GM10847 (cell line): Measurements from ENCODE around the gene IFITM5.

Experiments used
- POLR2A ChIP-seq: IDR thresholded peaks from 2 replicates; pipeline ENCODE4 v1.6.1; 2011; ENCODE audit not compliant: insufficient read length; ENCODE audit errors: extremely low read depth

The IFITM5 gene

GRCh38 chr11:299081-299891, at the start of gene IFITM5:
IFITM5 (minus strand) TSS chr11:299526; CDS start chr11:299490, 36 bp downstream.
- TF ChIP-seq POLR2A, result no peak

GRCh38 chr11:346529-346928, 47.2 kb upstream of the IFITM5 start:
- TF ChIP-seq POLR2A, result no peak

DNA sequence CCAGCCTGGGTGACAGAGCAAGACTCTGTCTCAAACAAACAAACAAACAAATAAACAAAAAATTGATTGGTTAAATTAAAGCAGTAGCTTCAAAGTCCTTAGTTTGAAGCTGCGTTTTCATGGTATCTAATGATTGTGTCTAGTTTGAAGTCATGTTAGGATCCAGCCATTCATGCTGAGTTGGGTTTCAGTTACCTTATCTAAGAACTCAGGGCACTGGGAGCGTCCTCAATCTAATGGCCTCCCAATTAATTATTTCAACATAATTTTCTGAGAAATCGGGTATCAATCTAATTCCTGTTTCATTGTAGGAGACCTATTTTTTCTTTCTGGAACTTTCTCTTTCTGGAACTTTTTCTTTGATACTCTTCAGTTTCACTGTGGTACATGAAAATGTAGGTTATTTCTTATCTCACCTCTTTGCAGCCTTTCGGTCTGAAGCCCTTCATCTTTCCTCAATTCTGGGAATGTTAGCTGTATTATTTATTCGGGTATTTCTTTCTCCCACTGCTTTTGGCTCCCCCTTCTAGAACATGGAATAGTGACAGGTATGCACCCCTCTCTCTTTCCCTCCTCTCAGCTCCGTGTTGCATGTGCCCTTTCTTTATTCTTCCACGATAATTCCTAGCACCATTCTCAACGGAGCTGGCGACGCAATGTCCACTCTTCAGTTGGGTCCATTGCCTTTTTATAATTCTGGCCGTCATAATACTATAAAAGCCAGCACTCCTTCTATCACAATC, 45.7 kb upstream of the IFITM5 start:
- no peak for TF ChIP-seq POLR2A

GRCh38 chr11:342328-342727, 43.0 kb upstream of the IFITM5 start:
- no peak for TF ChIP-seq POLR2A

GRCh38 chr11:340539-341512, 41.5 kb upstream of the IFITM5 start:
- TF ChIP-seq POLR2A, result no peak

DNA sequence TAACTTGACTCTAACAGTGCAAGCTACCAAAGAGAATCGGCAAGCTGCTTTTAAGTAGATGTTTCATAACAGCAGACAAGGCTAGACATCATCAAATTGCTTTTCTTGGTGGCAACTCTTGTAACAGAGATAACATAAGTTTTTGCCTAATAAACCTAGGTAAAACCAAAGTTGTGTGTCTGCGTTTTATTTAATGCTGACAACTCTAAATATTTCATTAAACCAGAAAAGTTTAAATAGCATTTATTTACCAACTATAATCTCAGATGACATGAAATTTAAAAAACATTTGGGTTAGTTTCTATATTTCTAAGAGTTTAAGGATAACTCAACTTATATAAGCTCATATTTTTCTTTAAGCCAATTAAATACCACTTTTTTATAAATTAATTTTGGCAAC, 40.6 kb upstream of the IFITM5 start:
- TF ChIP-seq POLR2A, result no peak

DNA sequence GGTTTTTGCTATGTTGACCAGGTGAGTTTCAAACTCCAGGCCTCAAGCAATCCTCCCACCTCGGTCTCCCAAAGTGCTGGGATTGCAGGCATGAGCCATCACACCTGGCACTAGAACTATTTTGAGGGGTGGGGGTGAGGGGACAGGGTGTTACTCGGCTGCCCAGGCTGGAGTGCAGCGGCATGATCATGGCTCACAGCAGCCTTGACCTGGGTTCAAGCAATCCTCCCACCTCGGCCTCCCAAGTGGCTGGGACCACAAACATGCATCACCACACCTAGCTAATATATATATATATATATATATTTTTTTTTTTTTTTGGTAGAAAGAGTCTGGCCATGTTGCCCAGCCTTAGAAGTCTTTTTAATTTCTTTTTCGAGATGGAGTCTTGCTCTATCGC, 38.4 kb upstream of the IFITM5 start:
- TF ChIP-seq POLR2A, result no peak

DNA sequence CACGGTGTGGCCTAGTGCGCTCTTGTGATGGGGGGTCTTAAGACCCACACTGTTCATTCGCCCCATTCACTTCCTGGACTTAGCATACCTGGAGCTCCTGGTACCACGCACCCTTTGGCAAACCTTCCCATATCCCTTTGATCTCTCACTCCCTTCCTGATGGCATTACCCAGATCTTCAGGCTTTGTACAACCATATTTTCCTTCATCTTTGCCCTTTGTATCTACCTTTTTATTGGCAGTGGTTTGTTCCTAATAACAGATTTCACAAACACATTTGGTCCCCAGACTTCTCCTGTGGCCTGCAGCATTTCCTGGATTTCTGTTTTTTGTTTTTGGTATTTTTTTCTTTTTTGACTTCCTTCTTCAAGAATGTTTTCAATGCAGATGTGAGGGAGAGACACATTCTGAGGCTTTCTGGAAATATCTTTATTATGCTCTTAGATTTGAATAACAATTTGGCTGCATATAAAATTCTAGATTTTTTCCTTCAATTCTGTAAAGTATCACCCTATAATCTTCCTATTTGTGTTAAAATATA, 37.4 kb upstream of the IFITM5 start:
- no peak for TF ChIP-seq POLR2A

DNA sequence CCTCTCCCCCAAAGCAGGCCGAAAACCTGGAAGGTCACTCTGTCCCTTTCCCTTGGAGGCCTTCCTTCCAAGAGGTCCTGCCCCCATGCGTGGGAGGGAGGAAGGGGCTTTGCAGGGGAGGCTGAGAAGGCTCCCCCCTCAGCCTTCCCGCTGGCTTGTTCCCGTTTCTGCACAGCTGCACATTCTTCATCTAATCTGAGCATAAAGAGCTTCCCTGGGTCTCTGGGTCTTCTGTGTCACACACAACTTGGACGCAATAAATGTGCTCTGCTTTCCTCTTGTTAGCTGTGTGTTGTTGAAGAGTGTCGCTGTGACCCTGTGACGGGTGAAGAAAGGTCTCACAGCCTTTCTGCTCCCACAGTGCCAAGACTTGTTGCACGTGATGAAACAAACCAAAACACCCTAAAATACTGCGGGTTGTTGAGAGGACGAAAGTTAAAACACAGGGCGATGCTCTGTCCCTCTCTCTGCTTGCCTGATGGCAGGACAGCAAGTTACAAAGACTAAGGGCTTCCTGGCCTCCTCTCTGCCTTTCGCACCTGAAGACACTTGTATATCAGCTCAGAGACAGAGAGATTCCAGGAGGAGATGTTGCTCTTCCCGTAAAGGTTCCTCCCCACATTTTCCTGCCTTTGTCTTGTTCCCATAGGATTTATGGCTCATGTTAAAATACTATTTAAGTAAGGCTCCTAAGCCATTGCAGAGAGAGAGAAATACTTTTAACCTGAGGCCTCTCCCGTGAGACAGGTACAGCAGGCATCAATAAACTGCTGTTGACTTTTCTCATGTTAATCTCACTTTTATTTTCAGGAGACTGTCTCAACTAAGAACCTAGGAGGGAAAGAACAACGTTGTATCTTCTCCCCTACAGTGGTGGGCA, 36.7 kb upstream of the IFITM5 start:
- TF ChIP-seq POLR2A, result no peak

GRCh38 chr11:334264-334994, 35.1 kb upstream of the IFITM5 start:
- TF ChIP-seq POLR2A, result no peak

DNA sequence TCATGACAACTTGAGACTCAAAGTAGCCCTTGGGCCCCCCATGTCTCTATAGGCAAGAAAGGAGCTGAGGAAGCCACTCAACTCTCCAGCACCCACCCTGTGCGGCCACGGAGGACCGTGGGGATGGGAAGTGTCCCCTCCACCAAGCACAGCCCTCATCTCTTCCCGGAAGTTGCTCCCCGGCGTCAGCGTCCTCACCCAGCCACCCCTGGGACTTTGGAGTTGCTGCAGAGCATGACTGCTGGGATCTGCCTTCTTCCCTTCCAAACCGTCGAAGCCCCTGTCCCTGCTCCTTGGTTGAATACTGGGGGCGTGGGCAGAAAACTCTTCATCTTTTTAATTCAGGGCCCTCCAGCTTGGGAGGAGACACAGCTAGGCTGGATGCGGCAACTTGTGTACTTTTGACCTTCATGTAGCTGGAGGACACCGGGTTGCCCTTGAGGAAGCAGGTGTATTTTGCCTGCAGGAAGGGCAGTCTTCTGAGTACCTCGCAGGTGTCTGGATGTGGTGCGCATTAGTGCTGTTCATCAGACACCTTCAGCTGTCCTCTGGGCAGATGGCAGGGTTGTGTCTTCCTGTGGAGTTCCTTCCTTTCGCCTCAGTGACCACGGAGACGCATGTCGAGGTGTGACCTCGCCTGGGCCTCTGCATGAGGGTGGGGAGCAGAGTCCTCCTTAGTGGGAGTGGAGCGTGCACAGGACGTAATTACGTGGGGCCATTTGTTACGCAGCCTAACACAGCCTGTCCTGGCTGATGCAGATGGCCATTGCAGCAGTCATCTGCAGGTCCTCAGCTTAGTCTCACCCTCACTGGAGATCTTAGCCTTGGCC, 33.5 kb upstream of the IFITM5 start:
- TF ChIP-seq POLR2A, result no peak

DNA sequence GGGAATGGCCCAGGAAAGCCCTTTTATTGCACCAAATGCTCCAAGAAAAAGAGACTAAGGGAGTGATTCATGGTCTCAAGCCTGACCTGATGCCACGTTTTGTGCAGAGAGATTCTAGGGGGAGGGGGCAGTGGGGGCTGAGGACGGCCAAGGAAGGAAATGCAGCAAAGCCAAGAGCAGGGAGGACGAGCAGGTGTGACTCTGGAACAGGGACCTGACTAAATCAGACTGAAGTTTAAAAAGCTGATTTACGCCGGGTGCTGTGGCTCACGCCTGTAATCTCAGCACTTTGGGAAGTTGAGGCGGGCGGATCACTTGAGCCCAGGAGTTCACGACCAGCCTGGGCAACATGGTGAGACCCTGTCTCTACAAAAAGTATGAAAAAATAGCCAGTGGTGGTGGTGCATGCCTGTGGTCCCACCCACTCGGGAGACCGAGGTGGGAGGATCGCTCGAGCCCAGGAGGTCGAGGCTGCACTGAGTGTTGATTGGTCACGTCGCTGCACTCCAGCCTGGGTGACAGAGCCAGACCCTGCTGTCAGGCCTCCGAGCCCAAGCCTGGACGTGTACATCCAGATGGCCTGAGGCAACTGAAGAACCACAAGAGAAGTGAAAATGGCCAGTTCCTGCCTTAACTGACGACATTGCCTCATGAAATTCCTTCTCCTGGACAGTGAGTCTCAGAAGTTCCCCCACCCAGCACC, 32.2 kb upstream of the IFITM5 start:
- no peak for TF ChIP-seq POLR2A
